OCI-LY3 (cell line): ENCODE results near the gene R3HCC1L.

ENCODE experiments used
- H2AFZ ChIP-seq: fragments of 200-600, 300-600 bp; shearing (Covaris generic); 2 replicates; pipeline ENCODE4 v1.6.0; 2014; ENCODE audit warnings: antibody characterized with exemption, low read depth, low read length
- H3K27ac ChIP-seq: fragments of 200-600, 300-600 bp; sonication (generic); 2 replicates; pipeline ENCODE4 v1.5.1; 2014; ENCODE audit warnings: mild to moderate bottlenecking, low read length, moderate library complexity, mixed read lengths
- H3K27me3 ChIP-seq: fragments of 200-600, 300-600 bp; sonication (generic); 2 replicates; pipeline ENCODE4 v1.6.1; 2014; ENCODE audit warnings: low read depth, low read length, mixed read lengths
- H3K36me3 ChIP-seq: fragments of 200-600, 300-600 bp; sonication (generic); replicated peaks from 2 replicates; pipeline ENCODE3; 2014; ENCODE audit warnings: low read depth, low read length, mixed read lengths
- H3K4me1 ChIP-seq: fragments of 300-600, 200-600 bp; sonication (generic); 2 replicates; pipeline ENCODE4 v1.6.1; 2014; ENCODE audit warnings: low read length, mixed read lengths
- H3K4me2 ChIP-seq: fragments of 200-600, 300-600 bp; sonication (generic); 2 replicates; pipeline ENCODE4 v1.6.1; 2014; ENCODE audit warnings: low read length, mixed read lengths
- H3K4me3 ChIP-seq: fragments of 300-600, 200-600 bp; sonication (generic); 2 replicates; pipeline ENCODE4 v1.5.1; 2014; ENCODE audit warnings: antibody characterized with exemption, mild to moderate bottlenecking, low read length, moderate library complexity
- H3K79me2 ChIP-seq: fragments of 300-600, 200-600 bp; shearing (Covaris generic); 2 replicates; pipeline ENCODE4 v1.6.1; 2014; ENCODE audit warnings: mild to moderate bottlenecking, low read length, mixed read lengths
- H3K9ac ChIP-seq: fragments of 300-600, 200-600 bp; shearing (Covaris generic); 2 replicates; pipeline ENCODE4 v1.6.0; 2014; ENCODE audit warnings: mild to moderate bottlenecking, low read length, moderate library complexity
- H3K9me3 ChIP-seq: fragments of 200-600, 300-600 bp; shearing (Covaris generic); 2 replicates; pipeline ENCODE4 v1.6.1; 2014; ENCODE audit warnings: low read length, mixed read lengths; ENCODE audit not compliant: insufficient read depth
- H4K20me1 ChIP-seq: fragments of 200-600, 300-600 bp; sonication (generic); 2 replicates; pipeline ENCODE4 v1.6.1; 2016; ENCODE audit warnings: low read length, mixed read lengths; ENCODE audit not compliant: insufficient read depth
- CTCF ChIP-seq: fragments of 200-600, 300-600 bp; sonication (generic); IDR thresholded peaks from 2 replicates; pipeline ENCODE4 v1.5.1; 2014; ENCODE audit warnings: antibody characterized with exemption, low read length, low read depth
- EZH2phosphoT487 ChIP-seq: fragments of 200-600 bp; shearing (Covaris generic); IDR thresholded peaks from 2 replicates; pipeline ENCODE4 v1.6.1; 2018; ENCODE audit warnings: antibody characterized with exemption, mixed run types, low read depth

R3HCC1L gene

GRCh38 chr10:98217801-98218200, 83.3 kb downstream of the R3HCC1L start:
- peaks cover 40% of the 10 kb centered on the region for H3K79me2 ChIP-seq
- H3K27me3 ChIP-seq, result no peaks in the 10 kb centered on the region
- peaks cover 7% of the 10 kb centered on the region; the same call in 1 of the 2 replicates for H3K9me3 ChIP-seq
- H4K20me1 ChIP-seq, result peaks cover 7% of the 10 kb centered on the region; the same call in 1 of the 2 replicates
- no peaks in the 10 kb centered on the region for H3K4me1 ChIP-seq
- no peak overlapping the region for H3K4me3 ChIP-seq
- peaks cover 5% of the 10 kb centered on the region for H3K36me3 ChIP-seq
- no peak overlapping the region for H3K27ac ChIP-seq
- TF ChIP-seq CTCF (no peak), EZH2phosphoT487 (no peak)
- no peak overlapping the region for H2AFZ ChIP-seq
- H3K4me2 ChIP-seq, result no peak overlapping the region
- H3K9ac ChIP-seq, result no peak overlapping the region

GRCh38 chr10:98223874-98224273, 89.4 kb downstream of the R3HCC1L start:
- H3K4me2 ChIP-seq, result no peak overlapping the region
- no peak overlapping the region for H2AFZ ChIP-seq
- TF ChIP-seq CTCF, result no peak
- no peak for TF ChIP-seq EZH2phosphoT487
- no peaks in the 10 kb centered on the region for H3K4me1 ChIP-seq
- no peaks in the 10 kb centered on the region for H3K27me3 ChIP-seq
- no peak overlapping the region for H3K4me3 ChIP-seq
- peaks cover 33% of the 10 kb centered on the region for H3K79me2 ChIP-seq
- no peak overlapping the region for H3K9ac ChIP-seq
- peaks cover 5% of the 10 kb centered on the region for H3K36me3 ChIP-seq
- H3K9me3 ChIP-seq, result peaks cover 7% of the 10 kb centered on the region; the same call in 1 of the 2 replicates
- H3K27ac ChIP-seq, result no peak overlapping the region
- peaks cover 13% of the 10 kb centered on the region for H4K20me1 ChIP-seq

- H3K27ac ChIP-seq, result no peak overlapping the region
Observed at GRCh38 chr10:98224509-98224908, 90.1 kb downstream of the R3HCC1L start.

GRCh38 chr10:98224996-98225395, 90.5 kb downstream of the R3HCC1L start:
- Histone ChIP-seq H3K27me3 (no peaks in the 10 kb centered on the region), H3K4me2 (no peak overlapping the region), H3K9ac (no peak overlapping the region), H3K79me2 (peaks cover 22% of the 10 kb centered on the region), H3K36me3 (peaks cover under 1% of the 10 kb centered on the region), H3K4me1 (no peaks in the 10 kb centered on the region), H3K27ac (no peak overlapping the region), H2AFZ (no peak overlapping the region), H3K4me3 (no peak overlapping the region), H4K20me1 (peaks cover 10% of the 10 kb centered on the region; the same call in 1 of the 2 replicates), H3K9me3 (no peaks in the 10 kb centered on the region; the same call in 1 of the 2 replicates)
- TF ChIP-seq EZH2phosphoT487, result no peak
- TF ChIP-seq CTCF, result no peak

More at GRCh38 chr10:98224509-98224908, 90.1 kb downstream of the R3HCC1L start:
- Histone ChIP-seq H3K36me3 (peaks cover 2% of the 10 kb centered on the region), H3K9me3 (peaks cover 2% of the 10 kb centered on the region; the same call in 1 of the 2 replicates), H3K4me1 (no peaks in the 10 kb centered on the region), H2AFZ (no peak overlapping the region), H3K9ac (no peak overlapping the region), H3K79me2 (peaks cover 27% of the 10 kb centered on the region), H4K20me1 (peaks cover 11% of the 10 kb centered on the region), H3K27me3 (no peaks in the 10 kb centered on the region), H3K4me2 (no peak overlapping the region), H3K4me3 (no peak overlapping the region)
- TF ChIP-seq CTCF, result no peak
- no peak for TF ChIP-seq EZH2phosphoT487
